ENCODE data around the gene KLHL24. TPM values are rescaled to one million over a fixed set of nuclear protein-coding genes. Genes with fewer than 3 reads are reported as not detected.
"Not testable (repeated sequence)": the region's sequence is repeated elsewhere in the genome, so short reads cannot be mapped to it uniquely, and the experiment has no call there.

Gene KLHL24
- total and polyA plus RNA-seq, 2 experiments from 2014 or later = 37.3 to 159 TPM

DNA sequence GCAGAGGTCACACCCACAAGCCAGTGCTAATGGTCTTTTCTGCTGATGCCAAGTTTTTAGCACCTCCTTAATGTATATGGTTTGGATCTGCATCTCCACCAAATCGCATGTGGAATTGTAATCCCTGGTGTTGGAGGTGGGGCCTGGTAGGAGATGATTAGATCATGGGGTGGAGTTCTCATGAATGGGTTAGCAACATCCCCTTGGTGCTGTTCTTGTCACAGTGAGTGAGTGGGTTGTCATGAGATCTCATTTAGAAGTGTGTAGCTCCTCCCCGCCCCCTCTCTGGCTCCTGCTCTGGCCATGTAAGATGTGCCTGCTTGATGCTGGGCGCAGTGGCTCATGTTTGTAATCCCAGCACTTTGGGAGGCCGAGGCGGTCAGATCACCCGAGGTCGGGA is 42.6 kb upstream of the KLHL24 start:
- Histone ChIP-seq H3K4me3 (no peak overlapping the region), H3K9me3 (ENCODE audit: low read depth) (no peaks in the 10 kb centered on the region), H3K27me3 (no peaks in the 10 kb centered on the region), H3K36me3 (no peaks in the 10 kb centered on the region), H3K27ac (no peak overlapping the region), H3K4me1 (ENCODE audit: low read depth) (no peaks in the 10 kb centered on the region)
- no peak for DNase-seq (ENCODE audit: low read depth in 1 of 2, low spot score in 1 of 2)
- TF ChIP-seq, protein P1, sequence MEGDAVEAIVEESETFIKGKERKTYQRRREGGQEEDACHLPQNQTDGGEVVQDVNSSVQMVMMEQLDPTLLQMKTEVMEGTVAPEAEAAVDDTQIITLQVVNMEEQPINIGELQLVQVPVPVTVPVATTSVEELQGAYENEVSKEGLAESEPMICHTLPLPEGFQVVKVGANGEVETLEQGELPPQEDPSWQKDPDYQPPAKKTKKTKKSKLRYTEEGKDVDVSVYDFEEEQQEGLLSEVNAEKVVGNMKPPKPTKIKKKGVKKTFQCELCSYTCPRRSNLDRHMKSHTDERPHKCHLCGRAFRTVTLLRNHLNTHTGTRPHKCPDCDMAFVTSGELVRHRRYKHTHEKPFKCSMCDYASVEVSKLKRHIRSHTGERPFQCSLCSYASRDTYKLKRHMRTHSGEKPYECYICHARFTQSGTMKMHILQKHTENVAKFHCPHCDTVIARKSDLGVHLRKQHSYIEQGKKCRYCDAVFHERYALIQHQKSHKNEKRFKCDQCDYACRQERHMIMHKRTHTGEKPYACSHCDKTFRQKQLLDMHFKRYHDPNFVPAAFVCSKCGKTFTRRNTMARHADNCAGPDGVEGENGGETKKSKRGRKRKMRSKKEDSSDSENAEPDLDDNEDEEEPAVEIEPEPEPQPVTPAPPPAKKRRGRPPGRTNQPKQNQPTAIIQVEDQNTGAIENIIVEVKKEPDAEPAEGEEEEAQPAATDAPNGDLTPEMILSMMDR (IDR thresholded peaks at IDR 0.05; ENCODE audit: low read depth, low read length) = no peak

DNA sequence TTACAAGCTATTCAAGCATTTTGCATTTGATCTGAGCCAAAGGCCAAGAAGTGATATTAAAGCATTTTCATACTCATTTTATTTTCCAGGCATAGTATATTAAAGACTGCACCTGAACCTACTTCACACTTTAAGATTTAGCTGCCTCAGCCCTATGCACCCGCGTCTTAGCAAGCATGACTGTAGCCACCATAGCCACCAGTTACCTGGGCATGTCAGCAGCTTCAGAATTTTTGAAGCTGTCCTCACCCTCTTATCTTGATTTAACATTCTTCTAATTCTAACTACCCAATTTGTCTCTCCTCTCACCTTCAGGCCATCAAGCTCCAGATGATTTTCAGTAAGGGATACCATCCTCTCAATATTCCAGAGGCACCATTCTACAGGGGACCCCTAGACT is 40.8 kb upstream of the KLHL24 start:
- Histone ChIP-seq H3K27ac (no peak overlapping the region), H3K27me3 (no peaks in the 10 kb centered on the region)
- TF ChIP-seq, protein P1 (IDR thresholded peaks at IDR 0.05; ENCODE audit: low read depth, low read length) = no peak

DNA sequence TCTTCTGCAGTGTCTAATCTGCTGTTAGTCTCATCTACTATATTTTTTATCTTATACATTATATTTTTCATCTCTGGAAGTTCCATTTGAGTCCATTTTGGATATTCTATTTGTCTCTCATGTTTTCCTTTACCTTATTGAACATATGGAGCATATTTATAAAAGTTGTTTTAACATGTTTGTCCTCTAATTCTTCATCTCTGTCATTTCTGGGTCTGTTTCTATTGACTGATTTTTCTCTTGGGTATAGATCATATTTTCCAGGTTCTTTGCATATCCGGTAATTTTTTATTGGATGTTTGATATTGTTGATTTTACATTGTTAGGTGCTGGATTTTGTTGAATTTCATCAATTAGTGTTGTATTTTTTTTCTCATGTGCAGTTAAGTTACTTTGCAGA is 37.5 kb upstream of the KLHL24 start:
- H3K4me1 ChIP-seq (ENCODE audit: low read depth) = no peaks in the 10 kb centered on the region
- no peaks in the 10 kb centered on the region for H3K9me3 ChIP-seq (ENCODE audit: low read depth)
- no peak for DNase-seq (ENCODE audit: low read depth in 1 of 2, low spot score in 1 of 2)
- H3K36me3 ChIP-seq = no peaks in the 10 kb centered on the region
- TF ChIP-seq, protein P1 (IDR thresholded peaks at IDR 0.05; ENCODE audit: low read depth, low read length) = no peak
- no peaks in the 10 kb centered on the region for H3K27me3 ChIP-seq
- no peak overlapping the region for H3K4me3 ChIP-seq
- H3K27ac ChIP-seq = no peak overlapping the region

More for the DNA sequence above, 40.8 kb upstream of the KLHL24 start:
- DNase-seq (ENCODE audit: low read depth in 1 of 2, low spot score in 1 of 2) = no peak
- H3K9me3 ChIP-seq (ENCODE audit: low read depth) = no peaks in the 10 kb centered on the region
- no peaks in the 10 kb centered on the region for H3K4me1 ChIP-seq (ENCODE audit: low read depth)
- no peak overlapping the region for H3K4me3 ChIP-seq
- H3K36me3 ChIP-seq = no peaks in the 10 kb centered on the region

DNA sequence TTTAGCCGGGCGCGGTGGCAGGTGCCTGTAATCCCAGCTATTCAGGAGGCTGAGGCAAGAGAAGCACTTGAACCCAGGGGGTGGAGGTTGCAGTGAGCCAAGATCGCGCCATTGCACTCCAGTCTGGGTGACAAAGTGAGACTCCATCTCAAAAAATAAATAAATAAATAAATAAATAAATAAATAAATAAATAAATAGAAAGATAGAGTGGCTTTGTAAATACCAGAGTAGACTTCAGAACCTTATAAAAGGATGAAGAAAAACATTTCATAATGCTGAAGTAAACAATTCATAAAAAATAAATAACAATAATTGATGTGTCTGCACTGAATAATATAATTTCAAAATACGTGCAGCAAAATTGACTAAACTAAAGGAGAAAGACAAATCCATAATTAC is 24.1 kb upstream of the KLHL24 start:
- H3K9me3 ChIP-seq (ENCODE audit: low read depth); H3K27me3 ChIP-seq; H3K4me3 ChIP-seq; DNase-seq (ENCODE audit: low read depth in 1 of 2, low spot score in 1 of 2); H3K36me3 ChIP-seq; H3K27ac ChIP-seq; H3K4me1 ChIP-seq (ENCODE audit: low read depth): not testable (repeated sequence)

DNA sequence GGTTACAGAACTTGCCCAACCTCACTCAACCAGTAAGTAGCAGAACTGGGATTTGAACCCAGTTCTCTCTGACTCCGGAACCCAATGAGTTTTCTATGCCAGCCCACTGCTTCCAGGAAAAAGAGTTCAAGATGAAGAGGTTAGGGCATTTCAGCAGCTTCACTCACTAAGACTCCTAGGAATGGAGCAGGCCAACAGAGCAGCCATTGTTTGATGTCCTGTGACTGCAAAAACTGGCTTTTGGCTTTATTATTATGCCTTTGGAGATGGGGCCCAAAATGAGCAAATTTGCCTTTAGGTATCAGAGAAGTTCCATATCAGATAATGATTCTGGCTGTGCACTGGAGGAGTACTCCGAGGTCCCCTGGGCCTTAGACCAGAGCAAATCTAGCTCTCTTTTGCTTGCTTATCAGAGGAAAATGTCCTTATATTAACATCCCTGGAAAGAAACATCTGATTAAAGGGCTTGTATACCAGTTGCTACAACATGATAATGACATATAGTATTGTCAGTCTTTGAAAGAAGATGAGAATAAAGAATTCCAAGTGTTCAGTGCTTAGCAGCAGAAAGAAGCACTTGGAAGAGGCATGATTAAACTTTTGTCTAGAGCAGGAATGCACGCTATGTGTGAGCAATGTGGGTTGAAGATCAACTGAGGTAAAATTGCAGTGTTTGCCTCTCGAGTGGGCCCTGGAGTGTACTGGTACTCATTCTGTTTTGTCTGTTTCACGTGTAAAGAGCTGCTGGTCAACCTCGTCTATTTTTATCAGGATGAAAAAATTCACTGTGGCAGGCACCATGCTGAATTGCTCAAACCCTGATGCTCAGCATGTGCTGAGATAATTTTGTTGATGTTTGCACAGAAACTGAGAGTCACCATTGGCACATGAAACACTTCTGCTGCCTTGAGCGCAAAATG is 21.8 kb upstream of the KLHL24 start:
- Histone ChIP-seq H3K27me3 (no peaks in the 10 kb centered on the region), H3K36me3 (no peaks in the 10 kb centered on the region), H3K27ac (no peak overlapping the region), H3K4me1 (ENCODE audit: low read depth) (no peaks in the 10 kb centered on the region), H3K4me3 (no peak overlapping the region), H3K9me3 (ENCODE audit: low read depth) (no peaks in the 10 kb centered on the region)
- TF ChIP-seq, protein P1 (IDR thresholded peaks at IDR 0.05; ENCODE audit: low read depth, low read length) = no peak
- DNase-seq (ENCODE audit: low read depth in 1 of 2, low spot score in 1 of 2) = peak in 1 of 2 donors; percentile 3

DNA sequence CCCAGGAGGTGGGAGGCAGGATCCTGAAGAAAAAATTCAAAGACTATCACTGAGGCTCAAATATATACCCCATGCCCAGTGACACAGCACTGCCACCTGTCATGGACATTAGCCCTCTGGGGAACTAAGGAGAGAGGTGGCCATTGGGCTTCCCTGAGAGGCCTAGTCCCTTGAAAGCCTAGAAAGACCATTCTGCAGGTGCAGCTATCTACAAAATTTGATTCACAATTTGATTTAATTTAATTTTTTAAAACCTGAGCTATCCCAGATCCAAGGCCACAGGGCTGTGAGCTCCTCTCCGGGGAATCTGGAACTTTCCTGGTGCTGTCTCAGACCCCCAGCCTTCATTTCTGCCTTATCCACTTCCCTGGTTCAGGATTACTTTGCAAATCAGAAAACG is 16.9 kb upstream of the KLHL24 start:
- TF ChIP-seq, protein P1 (IDR thresholded peaks at IDR 0.05; ENCODE audit: low read depth, low read length) = no peak
- Histone ChIP-seq H3K4me3 (no peak overlapping the region), H3K27ac (no peak overlapping the region), H3K9me3 (ENCODE audit: low read depth) (no peaks in the 10 kb centered on the region), H3K36me3 (no peaks in the 10 kb centered on the region), H3K27me3 (no peaks in the 10 kb centered on the region), H3K4me1 (ENCODE audit: low read depth) (no peaks in the 10 kb centered on the region)
- DNase-seq (ENCODE audit: low read depth in 1 of 2, low spot score in 1 of 2) = no peak

Measured in cardiac muscle cell (in vitro differentiated cells and primary cell).